Measurements from ENCODE around the gene GABPB1. TPM values are rescaled to one million over a fixed set of nuclear protein-coding genes. Genes with fewer than 3 reads are reported as not detected.
"Not testable (repeated sequence)": the region's sequence is repeated elsewhere in the genome, so short reads cannot be mapped to it uniquely, and the experiment has no call there.

The GABPB1 gene
- 10 to 100 TPM; 20.8 to 30.8 (median 26.3) TPM for total RNA-seq
- total RNA-seq (2013) = 40.7 TPM

DNA sequence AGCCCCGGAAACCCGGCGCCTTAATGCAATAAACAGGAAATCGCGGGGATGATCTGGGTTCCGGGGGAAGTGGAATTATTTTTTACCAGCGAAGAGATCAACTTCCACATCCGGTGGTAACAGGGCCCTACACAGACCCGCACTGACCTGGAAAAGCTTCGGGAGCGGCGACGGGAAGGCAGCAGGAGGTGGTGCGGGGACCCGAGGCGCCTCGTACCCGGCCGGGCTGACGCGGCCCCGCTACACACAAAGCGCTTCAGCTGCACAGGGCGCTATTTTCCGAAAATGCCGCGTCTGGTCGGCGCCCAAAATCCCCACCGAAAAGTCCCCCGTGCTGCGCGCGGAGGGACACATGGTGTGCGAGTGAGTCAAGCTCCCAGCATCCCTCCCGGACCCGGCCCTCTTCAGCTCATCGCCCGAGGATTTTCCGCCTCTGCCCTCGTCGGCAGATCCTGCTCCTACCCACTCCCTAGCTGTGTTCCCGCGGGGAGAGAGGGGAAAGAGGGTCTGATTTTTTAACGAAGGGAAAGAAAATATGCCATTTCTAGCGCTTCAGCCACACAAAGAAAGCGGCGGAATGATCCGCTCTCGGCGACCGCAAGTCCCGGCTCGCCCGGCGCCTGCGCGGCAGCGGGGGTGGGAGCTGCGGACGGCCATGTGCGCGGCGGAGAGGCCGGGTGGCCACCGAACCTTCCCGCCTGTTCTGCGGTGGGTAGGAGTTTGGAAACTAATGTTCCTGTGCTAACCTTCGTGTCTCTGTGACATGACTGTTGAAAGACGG lies at the start of gene GABPB1:
TSS of gene GABPB1 (minus strand) at position 361 of the 781 bp plus-strand sequence. CDS start 45,400 bp downstream, outside the sequence.
- H3K4me3 ChIP-seq (ENCODE audit: low read length) = peak within 1 kb of the TSS; percentile 99
- no peaks in the 10 kb centered on the region for H3K27me3 Mint-ChIP-seq (ENCODE audit: low read depth in 2 of 2)
- H3K9me3 Mint-ChIP-seq = no peaks in the 10 kb centered on the region

DNA sequence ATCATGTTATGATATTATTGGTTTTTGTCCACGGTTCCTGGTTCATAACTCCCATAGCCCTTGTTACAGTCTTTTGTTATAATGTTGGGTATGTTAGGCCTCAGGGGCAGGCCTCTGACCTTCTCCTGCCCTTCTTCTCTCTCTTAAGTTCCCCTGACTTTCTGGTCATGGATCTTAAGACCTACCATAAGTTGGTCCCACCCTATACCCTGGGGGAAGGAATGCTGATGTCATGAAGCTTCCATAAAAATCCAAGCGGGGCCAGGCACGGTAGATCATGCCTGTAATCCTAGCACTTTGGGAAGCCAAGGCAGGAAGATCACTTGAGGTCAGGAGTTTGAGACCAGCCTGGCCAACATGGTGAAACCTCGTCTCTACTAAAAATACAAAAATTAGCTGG lies 36.6 kb upstream of the GABPB1 start:
- WGBS (ENCODE audit: insufficient coverage) = 93% methylated on average over 4 of the region's 4 CpGs
- DNase-seq; H3K27ac ChIP-seq (ENCODE audit: low read length); H3K4me3 ChIP-seq (ENCODE audit: low read length); H3K36me3 ChIP-seq (ENCODE audit: control insufficient read depth, insufficient read depth, low read length); H3K27ac Mint-ChIP-seq; H3K4me1 ChIP-seq (ENCODE audit: control insufficient read depth, insufficient read depth, low read length); H3K4me1 Mint-ChIP-seq; H3K9me3 Mint-ChIP-seq; intact Hi-C loops (cut with micrococcal nuclease); ATAC-seq; H3K9me3 ChIP-seq (ENCODE audit: control insufficient read depth, insufficient read depth, low read length); H3K36me3 Mint-ChIP-seq; H3K27me3 ChIP-seq (ENCODE audit: control insufficient read depth, insufficient read depth, low read length); H3K27me3 Mint-ChIP-seq (ENCODE audit: low read depth in 2 of 2); H3K4me3 Mint-ChIP-seq: not testable (repeated sequence)

More for the DNA sequence above, at the start of gene GABPB1:
- no peaks in the 10 kb centered on the region for H3K9me3 ChIP-seq (ENCODE audit: control insufficient read depth, insufficient read depth, low read length)
- peak within 1 kb of the TSS; percentile 100 for H3K27ac ChIP-seq (ENCODE audit: low read length)
- no peaks in the 10 kb centered on the region for H3K27me3 ChIP-seq (ENCODE audit: control insufficient read depth, insufficient read depth, low read length)
- ATAC-seq (peak; percentile 53 to 67 (median 63)), DNase-seq (peak; percentile 87 to 95)
- intact Hi-C loops (cut with micrococcal nuclease) = loop anchor here (1.0 to 10.0 kb wide), 5 partner anchors 93 to 1198 kb away; partner anchors contain the start of genes COPS2, DTWD1, FAM227B and TRPM7
- H3K4me1 ChIP-seq (ENCODE audit: control insufficient read depth, insufficient read depth, low read length) = peaks cover 25% of the 10 kb centered on the region
- TF ChIP-seq, protein P1, sequence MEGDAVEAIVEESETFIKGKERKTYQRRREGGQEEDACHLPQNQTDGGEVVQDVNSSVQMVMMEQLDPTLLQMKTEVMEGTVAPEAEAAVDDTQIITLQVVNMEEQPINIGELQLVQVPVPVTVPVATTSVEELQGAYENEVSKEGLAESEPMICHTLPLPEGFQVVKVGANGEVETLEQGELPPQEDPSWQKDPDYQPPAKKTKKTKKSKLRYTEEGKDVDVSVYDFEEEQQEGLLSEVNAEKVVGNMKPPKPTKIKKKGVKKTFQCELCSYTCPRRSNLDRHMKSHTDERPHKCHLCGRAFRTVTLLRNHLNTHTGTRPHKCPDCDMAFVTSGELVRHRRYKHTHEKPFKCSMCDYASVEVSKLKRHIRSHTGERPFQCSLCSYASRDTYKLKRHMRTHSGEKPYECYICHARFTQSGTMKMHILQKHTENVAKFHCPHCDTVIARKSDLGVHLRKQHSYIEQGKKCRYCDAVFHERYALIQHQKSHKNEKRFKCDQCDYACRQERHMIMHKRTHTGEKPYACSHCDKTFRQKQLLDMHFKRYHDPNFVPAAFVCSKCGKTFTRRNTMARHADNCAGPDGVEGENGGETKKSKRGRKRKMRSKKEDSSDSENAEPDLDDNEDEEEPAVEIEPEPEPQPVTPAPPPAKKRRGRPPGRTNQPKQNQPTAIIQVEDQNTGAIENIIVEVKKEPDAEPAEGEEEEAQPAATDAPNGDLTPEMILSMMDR (IDR thresholded peaks at IDR 0.05) = no peak
- H3K36me3 Mint-ChIP-seq = peaks cover 8% of the 10 kb centered on the region
- H3K36me3 ChIP-seq (ENCODE audit: control insufficient read depth, insufficient read depth, low read length) = no peaks in the 10 kb centered on the region
- H3K27ac Mint-ChIP-seq = peak within 1 kb of the TSS; percentile 97 to 100
- WGBS (ENCODE audit: insufficient coverage) = under 1% methylated on average over 63 of the region's 70 CpGs
- peaks cover 62 to 64% of the 10 kb centered on the region in 2 donors for H3K4me1 Mint-ChIP-seq
- H3K4me3 Mint-ChIP-seq = peak within 1 kb of the TSS; percentile 99

DNA sequence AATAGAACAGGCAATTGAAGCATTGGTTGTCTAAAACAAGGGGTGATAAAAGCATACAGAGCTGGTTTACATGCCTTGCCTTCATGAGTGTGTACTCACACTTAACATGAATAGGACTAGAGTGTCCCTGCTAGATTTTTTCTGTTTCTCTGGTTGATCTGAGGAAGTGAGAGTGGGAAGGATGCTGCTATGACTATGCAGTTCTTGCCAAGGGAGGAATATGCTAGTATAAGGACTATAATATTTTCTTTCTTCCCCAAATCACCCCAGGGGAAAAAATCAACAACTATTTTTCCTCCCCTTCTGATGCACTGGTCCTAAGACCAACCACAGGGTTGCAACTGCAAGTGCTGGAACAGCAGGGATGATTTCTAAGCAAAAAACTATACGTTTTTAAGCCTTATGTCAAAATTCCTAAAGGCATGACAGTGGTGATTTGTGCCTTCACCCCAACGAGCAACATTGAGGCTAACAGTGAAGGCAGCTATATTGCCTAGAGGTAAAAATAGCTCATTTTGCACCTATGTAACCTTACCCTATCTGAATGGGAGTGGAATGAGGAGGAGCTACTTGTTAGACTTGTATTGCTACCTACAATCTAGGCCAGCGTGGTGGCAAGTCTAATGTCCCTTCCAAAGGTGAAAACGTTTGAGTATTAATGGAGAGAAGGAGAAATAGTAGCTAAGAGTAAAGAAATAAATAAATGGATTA lies 35.7 kb upstream of the GABPB1 start:
- no peaks in the 10 kb centered on the region for H3K9me3 ChIP-seq (ENCODE audit: control insufficient read depth, insufficient read depth, low read length)
- H3K4me3 Mint-ChIP-seq = no peak overlapping the region
- H3K27me3 Mint-ChIP-seq (ENCODE audit: low read depth in 2 of 2) = no peaks in the 10 kb centered on the region
- H3K36me3 Mint-ChIP-seq = no peaks in the 10 kb centered on the region
- TF ChIP-seq, protein P1 (IDR thresholded peaks at IDR 0.05) = no peak
- H3K4me1 Mint-ChIP-seq = no peaks in the 10 kb centered on the region
- H3K27me3 ChIP-seq (ENCODE audit: control insufficient read depth, insufficient read depth, low read length) = no peaks in the 10 kb centered on the region
- H3K27ac ChIP-seq (ENCODE audit: low read length) = no peak overlapping the region
- H3K36me3 ChIP-seq (ENCODE audit: control insufficient read depth, insufficient read depth, low read length) = no peaks in the 10 kb centered on the region
- H3K27ac Mint-ChIP-seq = no peak overlapping the region
- ATAC-seq (no peak), DNase-seq (no peak)
- H3K9me3 Mint-ChIP-seq = no peaks in the 10 kb centered on the region
- no peak overlapping the region for H3K4me3 ChIP-seq (ENCODE audit: low read length)
- intact Hi-C loops (cut with micrococcal nuclease) = no loop called here
- H3K4me1 ChIP-seq (ENCODE audit: control insufficient read depth, insufficient read depth, low read length) = no peaks in the 10 kb centered on the region
- WGBS (ENCODE audit: insufficient coverage) = 60% methylated on average over 4 of the region's 4 CpGs

DNA sequence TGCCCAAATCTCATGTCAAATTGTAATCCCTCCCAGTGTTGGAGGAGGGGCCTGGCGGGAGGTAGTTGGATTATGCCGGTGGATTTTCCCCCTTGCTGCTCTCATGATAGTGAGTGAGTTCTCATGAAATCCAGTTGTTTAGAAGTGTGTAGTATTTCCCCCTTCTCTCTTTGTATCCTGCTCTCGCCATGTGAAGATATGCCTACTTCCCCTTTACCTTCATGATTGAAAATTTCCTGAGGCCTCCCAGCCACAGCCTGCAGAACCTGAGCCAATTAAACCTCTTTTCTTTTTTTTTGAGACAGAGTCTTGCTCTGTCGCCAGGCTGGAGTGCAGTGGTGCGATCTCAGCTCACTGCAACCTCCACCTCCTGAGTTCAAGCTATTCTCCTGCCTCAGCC lies 27.4 kb upstream of the GABPB1 start:
- H3K4me3 Mint-ChIP-seq; H3K36me3 Mint-ChIP-seq; intact Hi-C loops (cut with micrococcal nuclease); H3K4me3 ChIP-seq (ENCODE audit: low read length); H3K36me3 ChIP-seq (ENCODE audit: control insufficient read depth, insufficient read depth, low read length); H3K4me1 Mint-ChIP-seq; DNase-seq; H3K27ac ChIP-seq (ENCODE audit: low read length); H3K9me3 ChIP-seq (ENCODE audit: control insufficient read depth, insufficient read depth, low read length); H3K27ac Mint-ChIP-seq; ATAC-seq; H3K27me3 Mint-ChIP-seq (ENCODE audit: low read depth in 2 of 2); H3K4me1 ChIP-seq (ENCODE audit: control insufficient read depth, insufficient read depth, low read length); H3K27me3 ChIP-seq (ENCODE audit: control insufficient read depth, insufficient read depth, low read length); H3K9me3 Mint-ChIP-seq: not testable (repeated sequence)
- 33% methylated on average over 3 of the region's 5 CpGs for WGBS (ENCODE audit: insufficient coverage)

All from natural killer cell (primary cell).